Lung (tissue), 16 donors: Measurements from ENCODE around the gene ABCA9. TPM values are rescaled to one million over a fixed set of nuclear protein-coding genes. Genes with fewer than 3 reads are reported as not detected.

Source experiments
- ATAC-seq: fragments of 200-7000 bp; cut with Tn5 transposase; one replicate; pipeline ENCODE4 v1.9.1; 2020; ENCODE audit warnings: moderate number of reproducible peaks; ENCODE audit not compliant: insufficient read depth, low FRiP score
- DNase-seq, 3 donors: peaks; one replicate each; pipeline ENCODE4 v3.0.0-alpha.2; 2013 to 2017
- H3K27ac ChIP-seq, 2 donors: one replicate each; pipeline ENCODE4 v1.5.1; 2013; ENCODE audit warnings: mild to moderate bottlenecking in 2 of 2, moderate library complexity in 2 of 2, control low read depth in 1 of 2, inconsistent platforms in 1 of 2, low read depth in 1 of 2, low read length in 1 of 2
- H3K27me3 ChIP-seq, 3 donors: one replicate each; pipeline ENCODE4 v1.5.1; 2013; ENCODE audit warnings: low read length in 2 of 3; ENCODE audit not compliant: control insufficient read depth in 3 of 3, insufficient read depth in 3 of 3
- H3K36me3 ChIP-seq, 4 donors: one replicate each; pipeline ENCODE4 v1.5.1; 2013; ENCODE audit warnings: low read length in 4 of 4, mild to moderate bottlenecking in 1 of 4, moderate library complexity in 1 of 4; ENCODE audit not compliant: control insufficient read depth in 4 of 4, insufficient read depth in 4 of 4
- H3K4me1 ChIP-seq, 5 donors: one replicate each; pipeline ENCODE4 v1.5.1; 2013; ENCODE audit warnings: low read length in 5 of 5, mild to moderate bottlenecking in 2 of 5, moderate library complexity in 1 of 5; ENCODE audit not compliant: control insufficient read depth in 5 of 5, insufficient read depth in 5 of 5
- H3K4me3 ChIP-seq: one replicate; pipeline ENCODE4 v1.5.1; 2013; ENCODE audit warnings: mild to moderate bottlenecking, control low read depth, moderate library complexity
- H3K9ac ChIP-seq, 2 donors: one replicate each; pipeline ENCODE4 v1.5.1; 2013; ENCODE audit warnings: low read length in 2 of 2, control low read depth in 1 of 2; ENCODE audit not compliant: insufficient read depth in 1 of 2
- H3K9me3 ChIP-seq, 4 donors: one replicate each; pipeline ENCODE4 v1.5.1; 2013; ENCODE audit warnings: low read length in 3 of 4, mild to moderate bottlenecking in 1 of 4, moderate library complexity in 1 of 4; ENCODE audit not compliant: control insufficient read depth in 4 of 4, insufficient read depth in 3 of 4
- WGBS, 2 donors: extraction: QIAGEN DNeasy Blood & Tissue Kit; methylation state at CpG; one replicate each; pipeline ENCODE4 v1.1.7; 2013; 5-methylcytosine and 5-hydroxymethylcytosine counted together
- long read RNA-seq, 5 donors: transcript quantifications; one replicate each; lab custom pipeline, GENCODE V29; 2026
- polyA plus RNA-seq, 2 donors: library from polyadenylated mRNA; stranded (reverse); fragments of 200-250 nt; gene quantifications; one replicate each; pipeline ENCODE4 v1.2.1, GENCODE V29; 2013
- total RNA-seq, 2 donors: library from RNA; depleted of rRNA in 1 of 2; stranded (reverse); fragments of >200 nt in 1 of 2; gene quantifications; one replicate each; pipeline ENCODE4 v1.2.1, GENCODE V29; 2014 to 2021
- TF ChIP-seq, protein P1 (sequence below): IDR thresholded peaks from 2 replicates; pipeline ENCODE4 v1.5.1; 2012; ENCODE audit warnings: mild to moderate bottlenecking; ENCODE audit errors: control extremely low read depth, extremely low read depth
- donor health status: control.
- donor health status: control.
- donor health status: Bipolar disorder and iron deficiency.
- donor health status: healthy.
- donor health status: DM: yes; HTN: yes; CAD: no.

ABCA9 gene, protein sequence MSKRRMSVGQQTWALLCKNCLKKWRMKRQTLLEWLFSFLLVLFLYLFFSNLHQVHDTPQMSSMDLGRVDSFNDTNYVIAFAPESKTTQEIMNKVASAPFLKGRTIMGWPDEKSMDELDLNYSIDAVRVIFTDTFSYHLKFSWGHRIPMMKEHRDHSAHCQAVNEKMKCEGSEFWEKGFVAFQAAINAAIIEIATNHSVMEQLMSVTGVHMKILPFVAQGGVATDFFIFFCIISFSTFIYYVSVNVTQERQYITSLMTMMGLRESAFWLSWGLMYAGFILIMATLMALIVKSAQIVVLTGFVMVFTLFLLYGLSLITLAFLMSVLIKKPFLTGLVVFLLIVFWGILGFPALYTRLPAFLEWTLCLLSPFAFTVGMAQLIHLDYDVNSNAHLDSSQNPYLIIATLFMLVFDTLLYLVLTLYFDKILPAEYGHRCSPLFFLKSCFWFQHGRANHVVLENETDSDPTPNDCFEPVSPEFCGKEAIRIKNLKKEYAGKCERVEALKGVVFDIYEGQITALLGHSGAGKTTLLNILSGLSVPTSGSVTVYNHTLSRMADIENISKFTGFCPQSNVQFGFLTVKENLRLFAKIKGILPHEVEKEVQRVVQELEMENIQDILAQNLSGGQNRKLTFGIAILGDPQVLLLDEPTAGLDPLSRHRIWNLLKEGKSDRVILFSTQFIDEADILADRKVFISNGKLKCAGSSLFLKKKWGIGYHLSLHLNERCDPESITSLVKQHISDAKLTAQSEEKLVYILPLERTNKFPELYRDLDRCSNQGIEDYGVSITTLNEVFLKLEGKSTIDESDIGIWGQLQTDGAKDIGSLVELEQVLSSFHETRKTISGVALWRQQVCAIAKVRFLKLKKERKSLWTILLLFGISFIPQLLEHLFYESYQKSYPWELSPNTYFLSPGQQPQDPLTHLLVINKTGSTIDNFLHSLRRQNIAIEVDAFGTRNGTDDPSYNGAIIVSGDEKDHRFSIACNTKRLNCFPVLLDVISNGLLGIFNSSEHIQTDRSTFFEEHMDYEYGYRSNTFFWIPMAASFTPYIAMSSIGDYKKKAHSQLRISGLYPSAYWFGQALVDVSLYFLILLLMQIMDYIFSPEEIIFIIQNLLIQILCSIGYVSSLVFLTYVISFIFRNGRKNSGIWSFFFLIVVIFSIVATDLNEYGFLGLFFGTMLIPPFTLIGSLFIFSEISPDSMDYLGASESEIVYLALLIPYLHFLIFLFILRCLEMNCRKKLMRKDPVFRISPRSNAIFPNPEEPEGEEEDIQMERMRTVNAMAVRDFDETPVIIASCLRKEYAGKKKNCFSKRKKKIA (N-terminal part only)
- 10 to 100 TPM in 1 of 2 donors, 1 to 10 TPM in 1; 2.6 to 24.7 TPM for total RNA-seq
- polyA plus RNA-seq, result 1 to 10 TPM in 1 of 2 donors, under 1 TPM in 1; 0.34 to 3.1 TPM
- long read RNA-seq, donor 1, result 0 reads
- long read RNA-seq, donor 2, result 0 reads
- long read RNA-seq, donor 3, result 0 reads
- long read RNA-seq, donor 4, result 0 reads
- long read RNA-seq, donor 5, result 0 reads

DNA sequence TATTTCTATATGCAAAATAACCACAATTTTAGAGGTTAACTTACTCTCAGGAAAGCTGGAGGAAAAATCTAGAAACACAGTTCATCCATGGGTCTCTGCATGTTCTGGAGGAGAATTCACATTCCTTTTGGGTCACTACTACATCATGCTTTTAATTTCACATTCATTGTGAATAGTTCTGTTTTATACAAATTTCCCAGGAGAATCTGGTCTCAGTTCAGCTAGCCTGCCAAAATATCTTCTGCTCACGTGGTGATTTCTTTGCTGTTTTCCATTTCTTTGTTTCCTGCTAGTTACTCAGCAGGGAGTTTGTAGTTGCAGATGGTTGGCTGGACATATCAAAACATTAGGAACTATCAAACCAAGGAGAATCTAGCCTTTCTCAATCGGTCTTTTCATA, at the start of gene ABCA9:
ABCA9 (minus strand) TSS at position 106 of the 400 bp plus-strand sequence. CDS start 9,801 bp downstream, outside the sequence.
- TF ChIP-seq, protein P1, sequence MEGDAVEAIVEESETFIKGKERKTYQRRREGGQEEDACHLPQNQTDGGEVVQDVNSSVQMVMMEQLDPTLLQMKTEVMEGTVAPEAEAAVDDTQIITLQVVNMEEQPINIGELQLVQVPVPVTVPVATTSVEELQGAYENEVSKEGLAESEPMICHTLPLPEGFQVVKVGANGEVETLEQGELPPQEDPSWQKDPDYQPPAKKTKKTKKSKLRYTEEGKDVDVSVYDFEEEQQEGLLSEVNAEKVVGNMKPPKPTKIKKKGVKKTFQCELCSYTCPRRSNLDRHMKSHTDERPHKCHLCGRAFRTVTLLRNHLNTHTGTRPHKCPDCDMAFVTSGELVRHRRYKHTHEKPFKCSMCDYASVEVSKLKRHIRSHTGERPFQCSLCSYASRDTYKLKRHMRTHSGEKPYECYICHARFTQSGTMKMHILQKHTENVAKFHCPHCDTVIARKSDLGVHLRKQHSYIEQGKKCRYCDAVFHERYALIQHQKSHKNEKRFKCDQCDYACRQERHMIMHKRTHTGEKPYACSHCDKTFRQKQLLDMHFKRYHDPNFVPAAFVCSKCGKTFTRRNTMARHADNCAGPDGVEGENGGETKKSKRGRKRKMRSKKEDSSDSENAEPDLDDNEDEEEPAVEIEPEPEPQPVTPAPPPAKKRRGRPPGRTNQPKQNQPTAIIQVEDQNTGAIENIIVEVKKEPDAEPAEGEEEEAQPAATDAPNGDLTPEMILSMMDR, result no peak
- peaks cover 0 to 12% (median 0%) of the 10 kb centered on the region in 5 donors for H3K4me1 ChIP-seq
- 43 to 56% methylated on average over 2 of the region's 2 CpGs for WGBS, 2 donors
- ATAC-seq, result no peak
- no peaks in the 10 kb centered on the region for H3K36me3 ChIP-seq
- DNase-seq, result peak in 2 of 3 donors; percentile 72 to 79
- no peak within 1 kb of the TSS for H3K4me3 ChIP-seq
- no peak within 1 kb of the TSS for H3K27ac ChIP-seq
- no peak within 1 kb of the TSS for H3K9ac ChIP-seq
- no peaks in the 10 kb centered on the region for H3K27me3 ChIP-seq
- no peaks in the 10 kb centered on the region for H3K9me3 ChIP-seq

DNA sequence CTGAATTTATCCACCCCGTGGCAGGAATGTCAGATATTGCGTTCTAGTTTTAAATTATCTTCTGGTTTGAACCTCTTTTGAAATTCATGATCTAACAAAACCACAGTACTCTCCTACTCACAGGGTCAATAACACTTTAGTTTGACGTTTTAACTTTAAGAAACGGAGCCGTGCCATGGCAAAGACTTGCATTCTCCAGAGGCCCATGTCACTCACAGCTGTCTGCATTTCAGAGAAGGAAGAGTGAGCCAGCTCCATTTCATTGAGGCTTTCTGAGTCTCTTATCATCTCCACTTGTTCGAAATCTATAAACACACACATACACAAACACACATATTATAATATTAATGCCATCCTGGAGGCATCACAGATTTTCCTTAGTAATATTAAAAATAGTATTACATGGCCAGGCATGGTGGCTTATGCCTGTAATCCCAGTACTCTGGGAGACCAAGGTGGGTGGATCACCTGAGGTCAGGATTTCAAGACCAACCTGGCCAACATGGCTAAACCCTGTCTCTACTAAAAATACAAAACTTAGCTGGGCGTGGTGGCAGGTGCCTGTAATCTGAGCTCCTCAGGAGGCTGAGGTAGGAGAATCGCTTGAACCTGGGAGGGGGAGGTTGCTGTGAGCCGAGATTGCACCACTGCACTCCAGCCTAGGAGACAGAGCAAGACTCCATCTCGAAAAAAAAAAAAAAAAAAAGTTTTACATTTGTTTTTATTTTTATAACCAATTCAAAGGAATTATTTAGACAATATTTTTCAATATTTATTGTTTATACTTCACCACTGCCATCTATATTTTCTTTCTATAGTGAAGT, 45.4 kb upstream of the ABCA9 start:
- H3K4me1 ChIP-seq, result no peaks in the 10 kb centered on the region
- H3K4me3 ChIP-seq, result no peak overlapping the region
- 78 to 89% methylated on average over 10 of the region's 10 CpGs for WGBS, 2 donors
- no peak overlapping the region for H3K27ac ChIP-seq
- H3K9me3 ChIP-seq, result no peaks in the 10 kb centered on the region
- TF ChIP-seq, protein P1, result no peak
- no peaks in the 10 kb centered on the region for H3K27me3 ChIP-seq
- DNase-seq (no peak), ATAC-seq (no peak)
- H3K9ac ChIP-seq, result no peak overlapping the region
- H3K36me3 ChIP-seq, result peaks cover 1 to 26% (median 10%) of the 10 kb centered on the region in 4 donors
